Endothelial cell (in vitro differentiated cells): ENCODE data around the gene LASP1NB.

Experiments
- DNase-seq: peaks from one replicate; pipeline ENCODE4 v3.0.0; 2021; ENCODE audit warnings: low spot score
- H3K27ac Mint-ChIP-seq: one replicate; pipeline ENCODE4 v1.8.0; 2021; ENCODE audit warnings: mixed read lengths, inconsistent platforms; ENCODE audit not compliant: unreplicated experiment
- H3K27me3 Mint-ChIP-seq: one replicate; pipeline ENCODE4 v1.8.0; 2021; ENCODE audit warnings: mild to moderate bottlenecking, moderate library complexity, mixed read lengths, inconsistent platforms; ENCODE audit not compliant: unreplicated experiment
- H3K36me3 Mint-ChIP-seq: one replicate; pipeline ENCODE4 v1.8.0; 2021; ENCODE audit warnings: mild to moderate bottlenecking, low read depth, mixed read lengths, inconsistent platforms; ENCODE audit not compliant: unreplicated experiment
- H3K4me1 Mint-ChIP-seq: one replicate; pipeline ENCODE4 v1.8.0; 2021; ENCODE audit warnings: mild to moderate bottlenecking, mixed read lengths, inconsistent platforms; ENCODE audit not compliant: unreplicated experiment
- H3K4me3 Mint-ChIP-seq: one replicate; pipeline ENCODE4 v1.8.0; 2021; ENCODE audit warnings: mild to moderate bottlenecking, mixed read lengths, inconsistent platforms; ENCODE audit not compliant: unreplicated experiment
- H3K9me3 Mint-ChIP-seq: one replicate; pipeline ENCODE4 v1.8.0; 2021; ENCODE audit warnings: mixed read lengths, inconsistent platforms; ENCODE audit not compliant: unreplicated experiment
- CTCF ChIP-seq: fragments of 200-600 bp; sonication (generic); IDR thresholded peaks from one replicate; pipeline ENCODE4 v1.5.0; 2021; ENCODE audit warnings: antibody characterized with exemption; ENCODE audit not compliant: unreplicated experiment

Gene LASP1NB

GRCh38 chr17:38896346-38896954 lies 29.0 kb upstream of the LASP1NB start:
- no peak for DNase-seq
- H3K4me3 Mint-ChIP-seq = no peak overlapping the region

DNA sequence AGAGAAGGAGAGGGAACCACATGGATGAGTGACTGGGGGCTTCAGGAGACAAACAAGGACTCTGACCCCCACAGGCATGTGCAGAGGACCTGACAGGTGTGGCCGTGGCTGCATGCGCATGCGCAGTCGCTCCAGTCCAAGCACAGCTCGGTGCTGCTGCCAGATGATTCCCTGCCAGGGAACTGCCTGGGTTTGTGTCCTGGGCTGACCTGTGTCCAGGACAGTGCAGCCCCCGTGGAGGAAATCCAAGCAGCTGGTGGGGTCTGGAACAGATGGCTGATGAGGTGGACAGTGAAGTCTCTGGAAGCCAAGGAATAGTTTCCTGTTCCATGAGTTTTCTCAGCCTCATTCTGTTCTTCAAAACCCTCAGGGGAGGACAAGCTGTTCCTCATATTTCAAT lies 28.2 kb upstream of the LASP1NB start:
- no peak for TF ChIP-seq CTCF
- peaks cover 9% of the 10 kb centered on the region for H3K27me3 Mint-ChIP-seq
- H3K9me3 Mint-ChIP-seq = no peaks in the 10 kb centered on the region
- H3K36me3 Mint-ChIP-seq = peaks cover 12% of the 10 kb centered on the region
- no peak overlapping the region for H3K4me3 Mint-ChIP-seq
- DNase-seq = no peak
- no peak overlapping the region for H3K27ac Mint-ChIP-seq
- peaks cover 29% of the 10 kb centered on the region for H3K4me1 Mint-ChIP-seq

More at GRCh38 chr17:38896346-38896954, 29.0 kb upstream of the LASP1NB start:
- no peak for TF ChIP-seq CTCF
- peaks cover 13% of the 10 kb centered on the region for H3K27me3 Mint-ChIP-seq
- H3K9me3 Mint-ChIP-seq = no peaks in the 10 kb centered on the region
- peaks cover 29% of the 10 kb centered on the region for H3K4me1 Mint-ChIP-seq
- peaks cover 17% of the 10 kb centered on the region for H3K36me3 Mint-ChIP-seq
- peak overlapping the region; percentile 36 for H3K27ac Mint-ChIP-seq

GRCh38 chr17:38897671-38898290 lies 27.6 kb upstream of the LASP1NB start:
- H3K4me3 Mint-ChIP-seq = no peak overlapping the region
- TF ChIP-seq CTCF = no peak
- peaks cover 9% of the 10 kb centered on the region for H3K27me3 Mint-ChIP-seq
- no peaks in the 10 kb centered on the region for H3K9me3 Mint-ChIP-seq
- peaks cover 12% of the 10 kb centered on the region for H3K36me3 Mint-ChIP-seq
- peak overlapping the region; percentile 75 for H3K27ac Mint-ChIP-seq
- DNase-seq = no peak
- peaks cover 29% of the 10 kb centered on the region for H3K4me1 Mint-ChIP-seq

- Mint-ChIP-seq H3K36me3 (peaks cover 16% of the 10 kb centered on the region), H3K4me1 (peaks cover 29% of the 10 kb centered on the region), H3K4me3 (no peak overlapping the region), H3K27ac (peak overlapping the region; percentile 75), H3K9me3 (no peaks in the 10 kb centered on the region), H3K27me3 (peaks cover 9% of the 10 kb centered on the region)
- DNase-seq = no peak
- TF ChIP-seq CTCF = no peak
Observed at GRCh38 chr17:38898291-38898679, 27.1 kb upstream of the LASP1NB start.

GRCh38 chr17:38898812-38899348 lies 26.5 kb upstream of the LASP1NB start:
- peaks cover 19% of the 10 kb centered on the region for H3K36me3 Mint-ChIP-seq
- peaks cover 9% of the 10 kb centered on the region for H3K27me3 Mint-ChIP-seq
- peak overlapping the region; percentile 59 for H3K27ac Mint-ChIP-seq
- DNase-seq = no peak
- peaks cover 29% of the 10 kb centered on the region for H3K4me1 Mint-ChIP-seq
- no peak for TF ChIP-seq CTCF
- no peaks in the 10 kb centered on the region for H3K9me3 Mint-ChIP-seq
- H3K4me3 Mint-ChIP-seq = no peak overlapping the region
